ENCODE results near the gene GPR89A. TPM values are rescaled to one million over a fixed set of nuclear protein-coding genes. Genes with fewer than 3 reads are reported as not detected.

GPR89A gene
- total and polyA plus RNA-seq, 4 donors: 10.7 to 28.7 (median 27.8) TPM

DNA sequence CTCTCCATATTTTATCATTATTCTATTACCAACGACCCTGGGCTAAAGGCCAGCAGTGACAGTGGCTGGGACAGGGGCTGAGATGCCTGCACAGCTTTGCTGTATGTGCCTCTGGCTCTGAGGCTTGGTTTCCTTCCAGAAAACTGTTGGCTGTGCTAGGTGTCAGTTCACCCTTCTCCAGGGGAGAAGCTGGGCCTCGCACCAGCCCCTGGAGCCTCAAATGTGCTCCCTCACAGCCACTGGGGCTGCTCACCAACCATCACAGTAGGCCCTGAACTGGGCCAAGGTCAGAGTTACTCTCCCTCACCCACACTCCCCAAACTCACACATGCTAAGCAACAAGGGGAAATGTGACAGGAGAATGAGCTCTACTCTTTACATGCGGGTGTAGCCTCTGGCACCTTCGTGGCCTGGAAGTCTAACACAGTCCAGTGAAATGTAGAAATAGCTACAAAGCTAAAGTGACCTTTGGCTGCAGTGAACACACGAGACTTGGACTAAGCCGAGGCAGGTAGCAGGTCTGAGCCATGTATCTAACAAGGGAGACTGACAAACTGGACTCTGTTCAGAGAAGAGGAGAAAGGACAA, 106.8 kb downstream of the GPR89A start:
- TF ChIP-seq, protein P1, sequence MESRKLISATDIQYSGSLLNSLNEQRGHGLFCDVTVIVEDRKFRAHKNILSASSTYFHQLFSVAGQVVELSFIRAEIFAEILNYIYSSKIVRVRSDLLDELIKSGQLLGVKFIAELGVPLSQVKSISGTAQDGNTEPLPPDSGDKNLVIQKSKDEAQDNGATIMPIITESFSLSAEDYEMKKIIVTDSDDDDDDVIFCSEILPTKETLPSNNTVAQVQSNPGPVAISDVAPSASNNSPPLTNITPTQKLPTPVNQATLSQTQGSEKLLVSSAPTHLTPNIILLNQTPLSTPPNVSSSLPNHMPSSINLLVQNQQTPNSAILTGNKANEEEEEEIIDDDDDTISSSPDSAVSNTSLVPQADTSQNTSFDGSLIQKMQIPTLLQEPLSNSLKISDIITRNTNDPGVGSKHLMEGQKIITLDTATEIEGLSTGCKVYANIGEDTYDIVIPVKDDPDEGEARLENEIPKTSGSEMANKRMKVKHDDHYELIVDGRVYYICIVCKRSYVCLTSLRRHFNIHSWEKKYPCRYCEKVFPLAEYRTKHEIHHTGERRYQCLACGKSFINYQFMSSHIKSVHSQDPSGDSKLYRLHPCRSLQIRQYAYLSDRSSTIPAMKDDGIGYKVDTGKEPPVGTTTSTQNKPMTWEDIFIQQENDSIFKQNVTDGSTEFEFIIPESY (IDR thresholded peaks at IDR 0.05): peak; percentile 87
- TF ChIP-seq TAF1 (conservative IDR thresholded peaks at IDR 0.05) (peak; percentile 57), YY1 (IDR thresholded peaks at IDR 0.05) (peak; percentile 73), SP1 (IDR thresholded peaks at IDR 0.05) (peak; percentile 99), HNF4A (conservative IDR thresholded peaks at IDR 0.05) (peak; percentile 96 to 98), NR2F2 (IDR thresholded peaks at IDR 0.05) (peak; percentile 57), RXRA (IDR thresholded peaks at IDR 0.05) (peak; percentile 88 to 94), JUND (IDR thresholded peaks at IDR 0.05) (peak; percentile 81 to 92), GABPA (IDR thresholded peaks at IDR 0.05 in 1 of 2, conservative IDR thresholded peaks at IDR 0.05 in 1 of 2) (no peak), FOXA1 (IDR thresholded peaks at IDR 0.05) (peak; percentile 62), FOXA2 (IDR thresholded peaks at IDR 0.05) (peak; percentile 36), RAD21 (IDR thresholded peaks at IDR 0.05) (peak; percentile 46 to 62), EGR1 (IDR thresholded peaks at IDR 0.05; ENCODE audit: low read depth in 2 of 2) (peak in 1 of 2 donors; percentile 23), HNF4G (IDR thresholded peaks at IDR 0.05) (peak; percentile 88)
- TF ChIP-seq, protein P2, sequence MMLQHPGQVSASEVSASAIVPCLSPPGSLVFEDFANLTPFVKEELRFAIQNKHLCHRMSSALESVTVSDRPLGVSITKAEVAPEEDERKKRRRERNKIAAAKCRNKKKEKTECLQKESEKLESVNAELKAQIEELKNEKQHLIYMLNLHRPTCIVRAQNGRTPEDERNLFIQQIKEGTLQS (IDR thresholded peaks at IDR 0.05): peak; percentile 28
- TF ChIP-seq, protein P3, sequence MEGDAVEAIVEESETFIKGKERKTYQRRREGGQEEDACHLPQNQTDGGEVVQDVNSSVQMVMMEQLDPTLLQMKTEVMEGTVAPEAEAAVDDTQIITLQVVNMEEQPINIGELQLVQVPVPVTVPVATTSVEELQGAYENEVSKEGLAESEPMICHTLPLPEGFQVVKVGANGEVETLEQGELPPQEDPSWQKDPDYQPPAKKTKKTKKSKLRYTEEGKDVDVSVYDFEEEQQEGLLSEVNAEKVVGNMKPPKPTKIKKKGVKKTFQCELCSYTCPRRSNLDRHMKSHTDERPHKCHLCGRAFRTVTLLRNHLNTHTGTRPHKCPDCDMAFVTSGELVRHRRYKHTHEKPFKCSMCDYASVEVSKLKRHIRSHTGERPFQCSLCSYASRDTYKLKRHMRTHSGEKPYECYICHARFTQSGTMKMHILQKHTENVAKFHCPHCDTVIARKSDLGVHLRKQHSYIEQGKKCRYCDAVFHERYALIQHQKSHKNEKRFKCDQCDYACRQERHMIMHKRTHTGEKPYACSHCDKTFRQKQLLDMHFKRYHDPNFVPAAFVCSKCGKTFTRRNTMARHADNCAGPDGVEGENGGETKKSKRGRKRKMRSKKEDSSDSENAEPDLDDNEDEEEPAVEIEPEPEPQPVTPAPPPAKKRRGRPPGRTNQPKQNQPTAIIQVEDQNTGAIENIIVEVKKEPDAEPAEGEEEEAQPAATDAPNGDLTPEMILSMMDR (IDR thresholded peaks at IDR 0.05; ENCODE audit: low read depth, low read length, missing input control): no peak
- TF ChIP-seq, protein P4, sequence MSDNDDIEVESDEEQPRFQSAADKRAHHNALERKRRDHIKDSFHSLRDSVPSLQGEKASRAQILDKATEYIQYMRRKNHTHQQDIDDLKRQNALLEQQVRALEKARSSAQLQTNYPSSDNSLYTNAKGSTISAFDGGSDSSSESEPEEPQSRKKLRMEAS (IDR thresholded peaks at IDR 0.05): peak; percentile 92
- TF ChIP-seq, protein P5, sequence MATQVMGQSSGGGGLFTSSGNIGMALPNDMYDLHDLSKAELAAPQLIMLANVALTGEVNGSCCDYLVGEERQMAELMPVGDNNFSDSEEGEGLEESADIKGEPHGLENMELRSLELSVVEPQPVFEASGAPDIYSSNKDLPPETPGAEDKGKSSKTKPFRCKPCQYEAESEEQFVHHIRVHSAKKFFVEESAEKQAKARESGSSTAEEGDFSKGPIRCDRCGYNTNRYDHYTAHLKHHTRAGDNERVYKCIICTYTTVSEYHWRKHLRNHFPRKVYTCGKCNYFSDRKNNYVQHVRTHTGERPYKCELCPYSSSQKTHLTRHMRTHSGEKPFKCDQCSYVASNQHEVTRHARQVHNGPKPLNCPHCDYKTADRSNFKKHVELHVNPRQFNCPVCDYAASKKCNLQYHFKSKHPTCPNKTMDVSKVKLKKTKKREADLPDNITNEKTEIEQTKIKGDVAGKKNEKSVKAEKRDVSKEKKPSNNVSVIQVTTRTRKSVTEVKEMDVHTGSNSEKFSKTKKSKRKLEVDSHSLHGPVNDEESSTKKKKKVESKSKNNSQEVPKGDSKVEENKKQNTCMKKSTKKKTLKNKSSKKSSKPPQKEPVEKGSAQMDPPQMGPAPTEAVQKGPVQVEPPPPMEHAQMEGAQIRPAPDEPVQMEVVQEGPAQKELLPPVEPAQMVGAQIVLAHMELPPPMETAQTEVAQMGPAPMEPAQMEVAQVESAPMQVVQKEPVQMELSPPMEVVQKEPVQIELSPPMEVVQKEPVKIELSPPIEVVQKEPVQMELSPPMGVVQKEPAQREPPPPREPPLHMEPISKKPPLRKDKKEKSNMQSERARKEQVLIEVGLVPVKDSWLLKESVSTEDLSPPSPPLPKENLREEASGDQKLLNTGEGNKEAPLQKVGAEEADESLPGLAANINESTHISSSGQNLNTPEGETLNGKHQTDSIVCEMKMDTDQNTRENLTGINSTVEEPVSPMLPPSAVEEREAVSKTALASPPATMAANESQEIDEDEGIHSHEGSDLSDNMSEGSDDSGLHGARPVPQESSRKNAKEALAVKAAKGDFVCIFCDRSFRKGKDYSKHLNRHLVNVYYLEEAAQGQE (IDR thresholded peaks at IDR 0.05): peak; percentile 89
- 26% methylated on average over 6 of the region's 6 CpGs for WGBS
- Histone ChIP-seq H3K27ac (ENCODE audit: low read depth in 1 of 2, low read length in 2 of 2) (peak overlapping the region; percentile 87 to 90), H3K9me3 (ENCODE audit: control insufficient read depth in 4 of 4, low read length in 3 of 4) (no peaks in the 10 kb centered on the region), H3K36me3 (ENCODE audit: control insufficient read depth in 4 of 4, insufficient read depth in 3 of 4, low read depth in 1 of 4, low read length in 3 of 4) (no peaks in the 10 kb centered on the region), H3K4me3 (ENCODE audit: low read depth in 1 of 3, low read length in 3 of 3) (no peak overlapping the region), H3K4me1 (ENCODE audit: control insufficient read depth in 4 of 4, insufficient read depth in 4 of 4, low read length in 3 of 4) (peaks cover 6 to 46% (median 36%) of the 10 kb centered on the region in 4 donors), H3K27me3 (ENCODE audit: control insufficient read depth in 4 of 4, insufficient read depth in 4 of 4, low read length in 3 of 4) (no peaks in the 10 kb centered on the region), H3K9ac (ENCODE audit: low read depth in 1 of 2, low read length in 2 of 2) (peak overlapping the region in 1 of 2 donors; percentile 76)
- no peak for DNase-seq (ENCODE audit: low spot score)
